NCI-H1417 (cell line): ENCODE results near the gene PCOLCE2.

Experiments used
- DNase-seq, 3 experiments: peaks; one replicate each; lab custom pipeline; 2025; lab: John Stamatoyannopoulos, UW

The PCOLCE2 gene

DNA sequence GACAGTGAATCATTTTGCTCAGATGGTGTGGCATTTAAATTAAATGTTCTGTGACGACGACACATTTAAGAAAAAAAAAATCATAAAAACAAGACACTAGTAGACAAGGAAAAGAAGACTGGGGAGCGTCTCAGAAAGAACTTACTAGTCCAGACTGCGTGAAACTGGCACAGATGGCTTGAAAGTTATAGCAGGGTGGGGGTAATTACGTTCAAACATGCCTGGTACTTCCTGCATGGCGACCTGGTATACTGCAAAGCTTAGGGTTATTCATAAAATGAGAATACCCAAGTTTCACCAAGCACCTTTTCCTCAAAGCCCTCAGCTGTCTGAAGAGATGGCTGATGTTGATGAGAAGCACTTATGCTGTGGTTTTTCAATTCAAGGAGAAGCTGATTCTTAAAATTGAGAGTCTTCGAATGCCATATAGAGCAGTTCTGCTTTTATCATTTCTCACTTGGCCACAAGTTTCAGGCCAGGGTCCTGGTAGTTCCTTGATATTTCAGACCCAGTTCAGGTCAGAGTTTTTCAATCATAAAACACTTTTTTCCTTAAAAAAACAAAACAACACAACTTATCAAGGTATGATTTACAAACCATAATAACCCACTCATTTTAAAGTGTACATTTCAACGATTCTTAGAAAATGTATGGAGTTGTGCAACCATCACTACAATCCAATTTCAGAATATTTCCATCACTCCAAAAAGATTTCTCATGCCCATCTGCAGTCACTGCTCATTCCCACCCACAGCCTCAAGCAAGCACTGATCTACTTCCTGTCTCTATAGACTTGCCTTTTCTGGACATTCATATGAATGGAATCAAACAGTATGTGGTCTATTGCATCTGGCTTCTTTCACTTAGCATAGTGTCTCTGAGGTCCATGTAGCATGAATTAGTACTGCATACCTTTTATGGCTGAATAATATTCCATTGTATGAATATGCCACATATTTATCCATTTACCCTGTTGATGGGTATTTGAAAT lies 24.7 kb downstream of the PCOLCE2 start:
- DNase-seq, result no peak

DNA sequence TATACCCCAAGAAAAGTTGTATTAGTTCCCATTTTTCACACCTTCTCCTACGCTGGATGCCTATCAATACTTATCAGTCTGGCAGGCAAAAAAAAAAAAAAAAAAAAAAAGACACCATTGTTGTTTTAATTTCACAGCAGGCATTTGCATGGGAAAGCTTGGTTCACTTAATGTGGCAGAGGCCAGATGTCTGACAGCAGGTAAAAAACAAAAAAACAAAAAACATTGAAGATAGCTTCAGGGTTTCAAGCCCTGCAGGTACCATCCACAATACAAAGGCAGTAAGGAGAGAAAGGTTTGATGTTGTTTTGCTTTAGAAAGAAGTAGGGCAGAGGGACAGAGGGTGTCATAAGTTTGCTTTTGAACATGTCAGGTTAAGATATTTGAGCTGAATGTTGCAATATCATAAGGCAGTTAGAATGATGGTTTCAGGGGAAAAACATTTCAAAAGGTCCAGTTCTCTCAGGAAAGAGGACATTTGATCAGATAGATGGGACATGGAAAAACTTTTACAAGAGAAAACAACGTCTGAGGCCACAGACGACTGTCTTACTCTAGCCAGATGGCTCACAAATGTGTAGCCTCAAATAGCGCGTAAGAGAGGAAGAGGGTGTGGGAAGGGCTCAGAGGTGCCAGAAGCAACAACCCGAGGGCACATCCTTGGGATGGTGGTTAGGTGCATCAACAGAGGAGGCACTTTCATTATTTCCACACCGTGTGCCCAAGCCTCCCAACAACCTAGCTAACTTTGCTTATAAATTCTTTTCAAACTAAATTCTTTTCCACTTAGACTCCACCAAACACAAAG lies 25.7 kb downstream of the PCOLCE2 start:
- peak in 1 of 3 experiments; percentile 25 for DNase-seq

DNA sequence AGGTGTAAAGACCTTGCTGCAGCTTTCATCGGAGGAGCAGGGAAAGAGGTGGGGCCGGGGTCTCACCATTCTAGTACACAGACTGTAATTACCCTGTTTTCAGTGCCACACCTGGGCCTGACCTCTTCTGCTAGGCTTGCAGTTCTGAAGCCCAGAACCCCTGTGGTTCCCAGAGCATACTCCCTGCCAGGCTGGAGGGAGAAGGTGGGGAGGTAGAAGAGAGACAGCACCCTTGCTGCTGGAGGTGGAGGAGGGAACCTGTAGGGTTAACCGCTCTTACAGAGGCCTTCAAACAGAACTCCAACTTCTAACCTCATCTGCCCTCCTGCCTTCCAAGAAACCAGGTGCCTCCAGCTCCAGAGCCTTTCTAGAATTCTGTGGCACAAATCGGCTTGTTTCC lies 27.0 kb downstream of the PCOLCE2 start:
- peak in 2 of 3 experiments; percentile 40 to 57 for DNase-seq

DNA sequence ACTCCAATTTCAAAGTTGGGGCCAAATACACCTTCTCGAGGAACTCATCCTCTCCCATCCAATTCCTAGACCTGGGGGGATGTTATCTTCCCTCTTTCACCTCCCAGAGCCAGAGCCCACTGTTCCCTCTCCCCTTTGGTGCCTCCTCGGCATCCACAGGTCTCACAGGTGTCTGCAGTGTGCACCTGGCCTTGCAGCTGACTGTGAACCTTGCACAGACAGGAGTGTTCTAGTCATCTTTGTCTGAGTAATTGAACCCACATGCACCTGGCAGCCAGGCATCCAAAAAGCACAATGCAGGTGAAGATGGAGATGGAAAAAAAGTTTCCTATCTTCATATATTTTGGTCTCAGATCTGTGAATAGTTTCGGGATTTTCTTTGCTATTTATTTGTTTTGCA lies 30.8 kb downstream of the PCOLCE2 start:
- peak in 2 of 3 experiments; percentile 56 to 71 for DNase-seq

DNA sequence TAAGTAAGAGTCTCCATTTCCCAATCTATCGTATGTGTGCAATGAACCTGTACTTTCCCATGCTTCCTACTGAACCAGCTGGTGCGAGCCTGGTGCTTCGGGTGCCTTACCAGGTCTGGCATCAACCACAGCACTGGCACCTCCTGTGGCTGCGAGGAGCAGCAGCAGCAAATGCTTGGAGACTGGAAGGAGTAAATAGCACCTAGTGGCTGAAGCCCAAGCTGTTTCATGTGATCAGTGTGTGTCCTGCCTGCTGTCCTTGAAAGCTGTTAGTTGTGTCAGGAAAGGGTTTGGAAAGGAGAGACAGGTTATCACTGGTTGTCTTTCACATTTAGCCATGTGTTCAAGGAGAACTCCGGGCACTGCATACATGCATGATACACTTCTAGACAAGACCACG lies 31.8 kb downstream of the PCOLCE2 start:
- peak in 1 of 3 experiments; percentile 17 for DNase-seq

DNA sequence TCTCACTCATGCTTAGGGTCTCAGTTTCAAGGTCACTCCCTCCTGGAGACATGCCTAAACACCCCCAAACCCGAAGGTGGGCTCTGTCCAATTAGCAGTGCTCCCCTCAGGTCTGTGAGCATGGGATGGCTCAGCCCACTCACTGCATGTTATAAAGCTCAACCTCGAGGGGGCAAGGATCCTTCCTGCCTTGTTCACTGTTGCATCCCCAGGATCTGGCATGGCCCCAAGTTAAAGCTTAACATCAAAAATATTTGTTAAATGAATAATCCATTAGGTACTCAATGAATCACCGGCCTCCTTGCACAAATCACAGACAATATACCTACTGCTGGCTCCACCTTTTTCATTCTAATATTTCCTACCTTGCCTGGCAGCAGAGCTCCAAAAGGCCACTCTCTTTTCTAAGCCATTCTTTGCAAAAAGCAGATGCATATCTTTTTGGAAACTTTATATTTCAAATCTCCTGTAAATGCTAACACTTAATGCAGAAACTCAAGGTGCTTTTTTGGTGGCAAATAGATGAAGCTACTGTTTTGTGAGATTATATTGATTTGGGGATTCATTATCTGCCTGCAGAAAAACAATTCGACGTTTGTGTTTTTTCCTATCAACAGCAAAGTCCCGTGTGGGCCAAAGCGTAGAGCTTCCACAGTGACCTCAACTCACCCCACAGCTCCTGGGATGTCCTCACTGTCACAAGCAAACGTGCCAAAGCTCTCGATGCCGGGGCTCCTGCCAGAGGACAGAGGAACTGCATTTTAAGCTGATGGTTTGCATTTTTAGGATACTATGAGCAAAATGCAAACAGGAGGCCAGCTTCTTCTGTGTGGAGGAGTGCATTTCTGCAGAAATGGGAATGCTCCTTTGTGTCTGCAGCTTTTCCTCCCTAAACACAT lies 35.4 kb downstream of the PCOLCE2 start:
- no peak for DNase-seq

DNA sequence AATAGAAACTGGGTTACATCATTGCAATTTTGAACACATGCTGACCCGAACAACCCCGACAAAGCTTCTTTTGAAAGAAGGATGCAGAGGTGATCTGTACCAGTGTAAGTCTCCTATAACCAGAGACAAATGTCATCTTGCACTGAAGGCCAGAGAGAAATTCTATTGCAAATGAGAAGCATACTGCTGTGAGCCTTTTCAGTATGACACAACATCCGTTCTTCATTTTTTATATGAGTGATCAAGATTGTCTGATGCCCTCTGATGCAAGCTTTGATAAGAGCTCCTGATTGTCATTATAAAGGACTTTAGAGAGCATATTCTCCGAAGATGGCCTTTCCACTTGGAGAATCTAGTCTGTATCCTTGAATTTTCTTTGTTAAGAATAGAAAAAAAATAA lies 36.9 kb downstream of the PCOLCE2 start:
- no peak for DNase-seq

DNA sequence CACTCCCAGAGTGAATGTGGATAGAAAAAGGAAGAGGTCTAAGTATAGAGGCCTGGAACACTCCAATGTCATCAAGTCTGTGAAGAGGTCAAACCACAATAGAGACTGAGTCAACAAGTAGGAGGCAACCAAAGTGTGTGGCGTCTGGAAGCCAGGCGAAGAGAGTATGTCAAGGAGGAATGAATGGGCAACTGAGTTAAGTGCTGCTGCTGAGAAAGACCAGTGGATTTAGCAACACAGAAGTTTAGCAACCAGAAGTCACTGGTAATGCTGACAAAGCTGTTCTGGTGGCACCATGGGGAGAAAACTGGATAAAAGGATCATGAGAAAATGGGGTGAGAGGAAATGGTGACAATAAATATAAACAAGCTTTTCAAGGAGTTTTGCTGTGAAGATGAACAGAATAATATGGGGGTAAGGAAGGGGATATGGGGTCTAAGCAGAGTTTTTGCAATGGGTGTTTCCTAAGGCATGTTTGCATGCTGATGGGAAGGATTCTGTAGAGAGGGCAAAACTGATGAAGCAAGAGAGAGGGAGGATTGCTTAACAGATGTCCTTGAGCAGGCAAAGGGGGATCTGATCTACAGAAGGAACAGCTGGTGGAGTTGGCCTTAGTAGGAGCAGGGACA lies 38.4 kb downstream of the PCOLCE2 start:
- peak in 1 of 3 experiments; percentile 57 for DNase-seq

DNA sequence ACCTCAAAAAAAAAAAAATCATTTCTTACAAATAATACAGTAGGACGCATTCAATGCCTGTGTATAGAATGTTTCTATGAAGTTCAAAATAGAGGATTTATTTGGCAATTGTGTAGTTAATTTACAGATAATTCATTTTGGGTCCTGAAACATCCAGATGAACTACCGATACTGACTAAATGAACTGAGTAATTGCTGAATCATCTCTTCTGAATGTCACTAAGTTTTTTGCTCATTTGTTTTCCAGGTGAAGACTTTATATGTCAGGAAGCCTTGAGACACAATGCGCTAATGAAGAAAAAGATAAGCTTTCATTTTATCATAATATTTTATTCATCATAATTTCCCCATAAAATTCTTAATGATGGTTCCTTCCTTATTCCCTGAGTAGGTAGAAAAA lies 39.7 kb downstream of the PCOLCE2 start:
- no peak for DNase-seq

DNA sequence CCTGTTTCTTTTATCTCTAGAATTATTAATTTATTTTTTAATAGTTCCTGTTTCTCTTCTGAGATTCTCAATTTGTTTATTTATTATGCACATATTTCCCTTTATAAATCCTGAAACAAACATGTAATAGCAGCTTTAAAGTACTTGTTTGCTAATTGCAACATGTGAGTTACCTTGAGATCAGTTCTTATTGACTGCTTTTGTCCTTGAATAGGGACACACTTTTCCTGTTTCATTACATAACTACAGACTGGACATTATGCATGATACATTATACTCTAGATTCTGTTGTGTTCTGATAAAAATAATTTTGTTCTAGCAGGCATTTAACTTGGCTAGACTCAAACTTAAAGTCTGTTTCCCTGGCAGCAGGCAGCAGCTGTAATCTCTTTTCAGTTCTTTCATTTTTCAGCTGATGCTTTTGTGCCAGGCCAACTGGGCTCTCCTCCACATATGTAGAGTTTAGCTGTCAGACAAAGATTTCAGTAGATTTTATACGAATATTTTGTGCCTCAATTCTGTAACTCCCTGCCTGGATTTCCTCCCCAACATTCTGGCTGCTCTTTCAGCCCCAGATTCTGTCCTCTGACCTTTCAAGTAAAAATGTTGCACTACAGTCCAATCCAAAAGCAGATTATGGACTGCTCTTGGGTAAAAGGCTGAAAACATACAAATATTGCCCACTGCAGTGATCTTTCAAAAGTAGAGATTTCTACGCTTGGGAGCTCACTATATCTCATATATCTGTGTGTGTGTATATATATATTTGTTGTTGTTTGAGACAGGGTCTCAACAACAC lies 41.9 kb downstream of the PCOLCE2 start:
- no peak for DNase-seq

DNA sequence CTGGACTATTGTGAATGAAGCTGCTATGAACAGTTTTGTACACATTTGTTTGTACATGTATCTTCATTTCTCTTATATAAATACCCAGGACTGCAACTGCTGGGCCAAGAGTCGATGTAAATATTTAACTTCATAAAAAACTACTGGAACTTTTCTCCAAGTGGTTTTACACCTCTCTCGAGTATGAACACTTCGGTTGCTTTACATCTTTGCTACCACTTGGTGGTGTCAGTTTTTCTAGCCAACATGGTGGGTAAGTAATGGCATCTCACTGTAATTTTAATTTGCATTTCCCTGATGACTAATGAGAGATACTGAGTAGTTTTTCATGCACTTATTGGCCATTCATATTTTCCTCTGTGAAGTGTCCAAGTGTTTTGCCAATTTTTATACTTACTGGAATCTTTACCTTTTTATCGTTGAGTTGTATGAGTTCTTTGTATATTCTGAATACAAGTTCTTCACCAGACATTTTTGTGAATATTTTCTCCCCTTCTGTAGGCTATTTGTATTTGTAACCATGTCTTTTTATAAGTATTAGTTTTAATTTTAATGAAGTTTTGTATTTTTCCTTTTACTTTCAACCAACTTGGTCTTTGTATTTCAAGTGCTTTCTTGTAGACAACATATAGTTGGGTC lies 44.4 kb downstream of the PCOLCE2 start:
- peak in 2 of 3 experiments; percentile 15 to 47 for DNase-seq

DNA sequence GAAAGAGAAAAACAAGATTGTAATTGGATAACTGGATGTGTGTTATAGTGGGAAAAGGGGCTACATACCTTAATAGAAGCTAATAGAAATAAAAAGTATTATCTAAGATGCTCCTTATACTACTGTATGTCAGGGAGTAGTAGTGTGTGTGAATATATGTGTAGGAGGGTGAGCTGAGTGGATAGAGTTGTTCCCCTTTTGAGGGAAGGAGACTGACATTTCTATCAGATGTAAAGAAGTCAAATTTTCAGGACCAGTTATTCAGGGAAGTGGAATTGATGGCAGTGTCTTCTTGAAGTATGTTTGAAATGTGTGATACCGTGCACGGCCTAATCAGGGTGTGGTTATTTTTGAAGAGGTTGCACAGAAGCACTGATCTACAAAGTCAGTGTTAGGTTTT lies 49.1 kb downstream of the PCOLCE2 start:
- no peak for DNase-seq

DNA sequence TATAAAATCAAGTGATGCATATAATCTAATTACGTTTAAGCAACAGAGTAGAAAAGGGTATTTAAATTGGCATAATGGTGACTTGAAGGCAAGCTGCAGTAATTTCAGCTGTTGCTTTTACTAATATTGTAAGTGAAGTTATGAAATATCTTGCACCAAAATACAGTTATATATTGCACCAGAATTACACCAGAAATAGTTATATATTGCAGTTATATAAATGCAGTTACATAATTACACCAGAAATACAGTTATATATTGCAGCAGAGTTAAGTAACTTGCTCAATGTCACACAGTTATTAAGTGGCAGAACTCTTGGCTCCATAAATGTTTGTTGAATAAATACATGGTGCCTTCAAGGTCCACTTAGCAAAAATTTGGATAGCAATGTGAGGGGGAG lies 51.4 kb downstream of the PCOLCE2 start:
- no peak for DNase-seq

DNA sequence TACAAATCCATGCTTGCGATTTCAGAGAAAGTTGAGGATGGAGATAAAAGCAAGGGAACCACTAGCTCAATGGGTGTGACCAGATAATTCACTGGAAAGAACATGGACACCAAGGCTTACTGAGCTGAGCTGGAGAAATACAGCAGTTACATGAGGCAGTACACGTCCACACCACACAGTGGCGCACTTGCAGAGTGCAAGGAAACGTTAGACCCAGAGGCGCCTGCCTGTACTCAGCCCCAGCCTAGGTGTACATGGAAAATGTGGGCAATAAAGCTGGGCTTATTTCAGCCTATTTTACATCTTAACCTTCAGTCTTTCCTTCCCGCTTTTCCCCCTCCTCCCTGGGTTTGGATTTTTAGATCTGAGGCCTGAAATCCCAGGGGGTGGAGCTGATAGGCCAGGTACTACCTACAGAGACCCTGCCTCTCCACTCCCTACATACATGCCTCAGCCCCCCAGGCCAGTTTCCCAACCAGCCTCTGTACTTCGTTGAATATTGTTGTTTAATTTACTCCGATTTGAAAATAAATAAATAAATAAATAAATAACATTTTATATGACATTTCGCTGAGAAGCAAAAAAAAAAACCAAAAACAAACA lies 60.1 kb downstream of the PCOLCE2 start:
- DNase-seq, result peak; percentile 68 to 87 (median 77)

DNA sequence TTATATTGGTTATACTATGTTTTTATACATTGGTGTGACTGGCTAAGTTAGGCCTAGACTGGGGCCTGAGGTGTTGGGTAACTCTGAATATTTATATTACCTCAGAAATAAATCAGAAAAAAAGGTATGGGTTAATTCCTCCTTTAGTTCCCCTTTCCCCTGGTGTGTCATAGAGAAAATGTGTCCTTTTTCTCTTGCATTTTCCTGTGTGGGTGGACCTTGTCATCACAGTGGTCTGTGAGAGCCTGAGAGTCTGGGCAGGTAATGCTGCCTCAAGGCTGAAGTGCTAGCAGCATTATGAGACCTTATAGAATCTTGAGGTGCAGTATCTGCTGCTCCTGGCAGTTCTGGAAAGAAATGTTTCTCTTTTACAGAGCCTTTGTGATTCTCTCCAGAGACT lies 69.7 kb downstream of the PCOLCE2 start:
- no peak for DNase-seq

DNA sequence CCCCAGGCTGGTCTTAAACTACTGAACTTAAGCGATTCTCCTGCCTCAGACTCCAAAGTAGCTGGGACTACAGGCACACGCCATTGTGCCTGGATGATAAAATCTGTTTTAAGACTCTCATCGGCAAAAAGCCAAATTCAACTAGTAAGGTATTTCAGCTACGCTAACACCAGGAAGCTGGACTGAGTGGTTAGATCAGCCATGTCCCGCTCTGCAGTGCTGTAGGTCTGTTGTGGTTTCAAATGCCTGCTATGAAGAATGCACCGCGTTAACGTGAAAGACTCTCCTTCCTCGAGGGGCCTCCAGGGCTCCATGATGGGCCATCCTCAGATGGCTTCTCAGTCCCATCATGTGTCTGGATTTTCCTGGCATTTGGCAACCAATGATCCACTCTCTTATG lies 70.2 kb downstream of the PCOLCE2 start:
- DNase-seq, result no peak

DNA sequence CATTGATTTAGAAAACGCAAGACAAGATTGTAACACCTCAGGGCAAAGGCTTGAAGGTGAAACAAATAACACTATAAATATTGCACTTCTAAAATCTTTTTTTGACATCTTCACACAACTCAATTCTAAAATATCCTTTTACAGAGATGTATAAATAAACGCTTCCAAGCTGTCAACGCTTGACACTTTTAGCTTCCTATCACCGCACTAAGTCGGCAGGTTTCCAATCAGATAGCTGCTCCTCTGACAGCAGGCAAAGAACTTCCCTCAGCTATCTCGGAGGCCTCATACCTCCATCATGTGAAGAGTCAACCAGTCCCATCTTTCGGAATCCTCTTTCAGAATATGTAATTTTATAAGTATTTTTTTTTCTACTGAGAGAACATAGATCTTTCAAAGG lies 71.0 kb downstream of the PCOLCE2 start:
- DNase-seq, result no peak

DNA sequence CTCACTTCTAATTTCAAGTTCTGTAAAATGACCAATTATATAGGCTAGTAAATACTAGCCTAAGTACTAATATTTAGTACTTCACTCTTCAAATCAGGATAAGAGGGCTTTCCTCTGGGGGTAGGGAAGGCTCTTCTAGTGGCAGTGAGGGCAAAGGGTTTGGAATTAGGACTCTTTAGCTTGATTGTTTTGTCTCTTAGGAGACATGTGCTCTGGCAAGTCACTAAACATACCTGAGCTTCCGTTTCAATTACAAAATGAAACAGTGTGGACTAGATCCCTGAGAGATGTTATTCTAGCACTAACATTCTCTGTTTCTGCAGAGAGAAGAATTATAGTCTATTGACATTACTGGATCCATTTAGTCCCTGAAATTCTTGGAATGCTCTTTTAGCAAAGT lies 71.5 kb downstream of the PCOLCE2 start:
- DNase-seq, result no peak

DNA sequence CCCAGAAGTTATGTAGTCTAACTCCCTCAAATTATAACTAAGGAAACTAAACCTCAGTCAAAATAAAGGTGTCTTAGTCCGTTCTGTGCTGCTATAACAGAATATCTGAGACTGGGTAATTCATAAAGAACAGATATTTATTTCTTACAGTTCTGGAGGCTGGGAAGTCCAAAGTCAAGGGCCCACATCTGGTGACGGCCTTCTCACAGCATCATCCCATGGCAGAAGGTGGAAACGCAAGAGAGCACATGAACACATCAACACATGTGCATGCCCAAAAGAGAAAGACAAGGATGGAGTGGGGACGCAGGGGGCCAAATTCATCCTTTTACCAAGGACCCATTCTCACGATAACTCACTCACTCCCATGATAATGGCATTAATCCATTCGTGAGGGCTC lies 73.1 kb downstream of the PCOLCE2 start:
- DNase-seq, result no peak

DNA sequence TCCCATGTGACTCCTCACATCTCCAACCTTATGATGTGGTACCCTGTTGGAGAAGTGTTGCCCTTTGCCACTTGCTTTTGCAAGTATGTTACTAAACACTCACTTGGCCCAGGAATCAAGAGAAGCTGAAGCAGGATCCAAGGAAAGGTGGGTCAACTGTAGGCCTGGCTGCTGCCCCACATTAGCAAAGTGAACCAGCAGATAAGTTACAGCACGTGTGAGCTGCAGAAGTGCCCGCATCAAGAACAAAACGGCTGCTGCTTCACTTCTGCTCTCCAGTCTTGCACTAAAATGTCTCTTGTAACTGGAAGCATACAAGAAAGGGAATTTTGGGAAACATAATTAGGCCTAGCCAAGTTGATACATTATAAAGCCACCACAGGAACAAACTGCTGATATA lies 79.6 kb downstream of the PCOLCE2 start:
- DNase-seq, result no peak
